Measurements from ENCODE around the gene HSDL2.

The HSDL2 gene

DNA sequence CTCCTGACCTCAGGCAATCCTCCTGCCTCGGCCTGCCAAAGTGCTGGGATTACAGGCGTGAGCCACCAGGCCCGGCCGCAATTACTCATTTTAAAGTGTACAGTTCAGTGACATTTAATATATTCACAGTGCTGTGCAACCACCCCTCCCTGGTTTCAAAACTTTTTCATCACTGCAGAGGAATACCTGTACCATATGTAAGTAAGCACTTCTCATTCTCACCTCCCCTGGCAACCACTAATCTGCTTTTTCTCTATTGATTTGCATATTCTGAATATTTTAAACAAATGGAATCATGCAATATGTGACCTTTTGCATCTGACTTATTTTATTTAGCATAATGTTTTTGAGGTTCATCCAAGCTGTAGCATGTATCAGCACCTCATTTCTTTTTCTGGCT, 85.4 kb downstream of the HSDL2 start:
- CTCF ChIA-PET = no interaction called here
- no peak overlapping the region for H3K4me3 ChIP-seq (ENCODE audit: low read depth, low read length)
- POLR2A ChIA-PET = no interaction called here
- no peak for DNase-seq (ENCODE audit: low read depth, low spot score)
- TF ChIP-seq, protein P1, sequence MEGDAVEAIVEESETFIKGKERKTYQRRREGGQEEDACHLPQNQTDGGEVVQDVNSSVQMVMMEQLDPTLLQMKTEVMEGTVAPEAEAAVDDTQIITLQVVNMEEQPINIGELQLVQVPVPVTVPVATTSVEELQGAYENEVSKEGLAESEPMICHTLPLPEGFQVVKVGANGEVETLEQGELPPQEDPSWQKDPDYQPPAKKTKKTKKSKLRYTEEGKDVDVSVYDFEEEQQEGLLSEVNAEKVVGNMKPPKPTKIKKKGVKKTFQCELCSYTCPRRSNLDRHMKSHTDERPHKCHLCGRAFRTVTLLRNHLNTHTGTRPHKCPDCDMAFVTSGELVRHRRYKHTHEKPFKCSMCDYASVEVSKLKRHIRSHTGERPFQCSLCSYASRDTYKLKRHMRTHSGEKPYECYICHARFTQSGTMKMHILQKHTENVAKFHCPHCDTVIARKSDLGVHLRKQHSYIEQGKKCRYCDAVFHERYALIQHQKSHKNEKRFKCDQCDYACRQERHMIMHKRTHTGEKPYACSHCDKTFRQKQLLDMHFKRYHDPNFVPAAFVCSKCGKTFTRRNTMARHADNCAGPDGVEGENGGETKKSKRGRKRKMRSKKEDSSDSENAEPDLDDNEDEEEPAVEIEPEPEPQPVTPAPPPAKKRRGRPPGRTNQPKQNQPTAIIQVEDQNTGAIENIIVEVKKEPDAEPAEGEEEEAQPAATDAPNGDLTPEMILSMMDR (IDR thresholded peaks at IDR 0.05; ENCODE audit: insufficient read depth, low read length, missing control alignments) = no peak

DNA sequence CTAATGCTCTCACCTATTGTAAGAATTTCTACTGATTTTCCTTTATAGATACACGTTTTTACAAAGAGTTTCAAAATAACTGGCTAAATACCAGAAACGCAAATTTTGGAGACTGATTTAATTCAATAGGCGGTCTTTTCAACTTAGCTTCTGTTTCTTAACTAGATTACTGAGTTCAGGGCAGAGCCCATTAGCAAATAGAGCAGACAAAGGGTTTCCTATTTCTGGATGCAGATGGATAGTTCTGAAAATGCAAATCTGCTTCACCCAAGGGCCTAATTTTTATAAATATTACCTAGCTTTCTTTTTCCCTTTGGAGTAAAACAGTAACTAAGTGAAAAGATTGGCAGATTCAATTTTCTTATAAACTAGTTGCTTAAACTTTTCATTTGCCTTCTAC, 93.1 kb downstream of the HSDL2 start:
- ChIA-PET POLR2A (no interaction called here), CTCF (no interaction called here)
- DNase-seq (ENCODE audit: low read depth, low spot score) = no peak
- TF ChIP-seq, protein P1 (IDR thresholded peaks at IDR 0.05; ENCODE audit: insufficient read depth, low read length, missing control alignments) = no peak
- no peak overlapping the region for H3K4me3 ChIP-seq (ENCODE audit: low read depth, low read length)

DNA sequence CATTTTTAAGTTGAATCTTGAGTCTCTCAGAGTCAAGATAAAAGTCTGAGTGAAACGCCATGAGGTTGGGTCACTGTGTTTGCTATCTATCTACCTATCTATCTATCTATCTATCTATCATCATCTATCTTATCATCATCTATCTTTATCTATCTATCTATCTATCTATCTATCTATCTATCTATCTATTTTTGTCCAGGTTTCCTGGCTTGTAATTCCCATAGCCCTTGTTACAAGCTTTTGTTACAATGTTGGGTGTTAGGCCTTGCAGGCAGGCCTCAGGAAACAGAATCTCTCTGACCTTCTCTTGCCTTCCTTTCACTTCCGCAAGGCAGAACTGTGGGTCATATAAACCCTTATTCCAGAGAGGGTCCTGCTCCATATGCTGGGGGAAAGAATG, 94.1 kb downstream of the HSDL2 start:
- TF ChIP-seq, protein P1 (IDR thresholded peaks at IDR 0.05; ENCODE audit: insufficient read depth, low read length, missing control alignments) = no peak
- POLR2A ChIA-PET = no interaction called here
- CTCF ChIA-PET = interaction anchor here (0.6 kb wide), 1 partner anchor 295 kb away, joined by 3 read pairs; no protein-coding TSS in a partner anchor
- DNase-seq (ENCODE audit: low read depth, low spot score) = no peak
- no peak overlapping the region for H3K4me3 ChIP-seq (ENCODE audit: low read depth, low read length)

DNA sequence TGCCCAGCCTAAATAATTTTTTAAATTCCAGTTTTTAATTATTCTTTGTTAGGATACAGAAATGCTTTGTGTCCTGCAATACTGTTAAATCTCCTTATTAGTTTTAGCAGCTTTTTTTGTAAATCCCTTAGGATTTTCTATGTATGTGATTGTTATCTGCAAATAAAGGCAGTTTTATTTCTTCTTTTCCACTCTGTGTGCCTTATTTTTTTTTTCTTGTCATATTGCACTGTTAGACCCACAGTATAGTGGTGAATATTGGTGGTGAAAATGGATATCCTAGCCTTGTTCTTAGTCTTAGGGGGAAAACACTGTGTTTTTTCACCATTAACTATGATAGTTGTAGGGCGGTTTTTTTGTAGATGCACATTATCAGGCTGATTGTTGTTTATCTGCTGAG, 95.4 kb downstream of the HSDL2 start:
- CTCF ChIA-PET = no interaction called here

DNA sequence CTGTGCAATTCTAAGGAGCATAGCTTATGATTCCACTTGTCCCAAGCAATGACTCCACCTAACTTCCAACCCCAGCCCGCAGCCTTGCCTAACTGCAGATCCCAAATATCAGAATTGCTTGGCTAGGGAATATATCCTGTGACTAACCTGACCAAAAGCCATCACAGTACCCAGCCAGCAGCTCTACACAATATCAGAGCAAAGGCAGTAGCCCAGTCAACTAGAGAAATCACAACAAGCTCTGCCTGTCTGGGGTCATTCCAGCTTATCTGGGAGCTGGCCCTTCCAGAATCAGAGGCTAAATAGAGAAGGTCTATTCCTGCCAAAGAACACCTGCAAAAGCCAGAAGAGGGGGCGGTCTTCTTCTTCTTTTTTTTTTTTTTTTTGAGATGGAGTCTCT, 97.4 kb downstream of the HSDL2 start:
- POLR2A ChIA-PET = no interaction called here
- CTCF ChIA-PET = interaction anchor here (1.5 kb wide), 2 partner anchors 229 to 235 kb away, joined by 3 to 5 read pairs; no protein-coding TSS in a partner anchor
- TF ChIP-seq, protein P1 (IDR thresholded peaks at IDR 0.05; ENCODE audit: insufficient read depth, low read length, missing control alignments) = no peak
- no peak for DNase-seq (ENCODE audit: low read depth, low spot score)
- no peak overlapping the region for H3K4me3 ChIP-seq (ENCODE audit: low read depth, low read length)

More for the DNA sequence above, 95.4 kb downstream of the HSDL2 start:
- POLR2A ChIA-PET = no interaction called here
- no peak overlapping the region for H3K4me3 ChIP-seq (ENCODE audit: low read depth, low read length)
- TF ChIP-seq, protein P1 (IDR thresholded peaks at IDR 0.05; ENCODE audit: insufficient read depth, low read length, missing control alignments) = no peak
- no peak for DNase-seq (ENCODE audit: low read depth, low spot score)

DNA sequence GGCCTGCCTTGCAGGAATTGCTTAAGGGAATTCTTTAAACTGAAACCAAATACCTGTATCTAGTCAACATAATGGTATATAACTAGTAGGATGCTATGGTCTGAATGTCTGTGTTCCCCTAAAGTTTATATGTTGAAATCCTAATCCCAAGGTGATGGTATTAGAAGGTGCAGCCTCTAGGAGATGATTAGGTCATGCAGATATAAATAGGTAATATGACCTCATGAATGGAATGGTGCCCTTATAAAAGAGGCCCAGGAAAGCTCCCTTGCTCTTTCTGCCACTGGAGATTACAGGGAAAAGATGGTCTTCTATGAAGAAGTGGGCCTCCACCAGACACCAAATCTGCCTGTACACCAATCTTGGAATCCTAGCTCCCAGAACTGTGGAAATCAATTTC, 99.3 kb downstream of the HSDL2 start:
- TF ChIP-seq, protein P1 (IDR thresholded peaks at IDR 0.05; ENCODE audit: insufficient read depth, low read length, missing control alignments) = no peak
- CTCF ChIA-PET = no interaction called here
- no peak overlapping the region for H3K4me3 ChIP-seq (ENCODE audit: low read depth, low read length)
- DNase-seq (ENCODE audit: low read depth, low spot score) = no peak
- POLR2A ChIA-PET = no interaction called here
